IMR-90 (cell line): ENCODE results near the gene ZNF586. TPM values are rescaled to one million over a fixed set of nuclear protein-coding genes. Genes with fewer than 3 reads are reported as not detected.

Experiments
- ATAC-seq: fragments of 200-7000 bp; cut with Tn5 transposase; 2 replicates; pipeline ENCODE4 v1.9.1; 2020; ENCODE audit warnings: low read depth, mild to moderate bottlenecking, moderate library complexity
- BruUV-seq: library from RNA; stranded (reverse); fragments of 400-500 nt; replicated peaks from 2 replicates; lab custom pipeline; 2021; lab: Mats Ljungman, UMichigan
- CTCF ChIA-PET: fragments of 300-600 bp; formaldehyde crosslinking; extraction: SDS; loops from one replicate; lab custom pipeline; 2021; ENCODE audit warnings: antibody characterized with exemption; lab: Yijun Ruan, JAX
- POLR2A ChIA-PET: fragments of 300-600 bp; sonication (Branson Sonifier 250); formaldehyde crosslinking; loops from one replicate; lab custom pipeline; 2022; ENCODE audit warnings: antibody characterized with exemption; ENCODE audit not compliant: unreplicated experiment; lab: Charles Lee
- DNase-seq: peaks from one replicate; pipeline ENCODE4 v3.0.0; 2013
- H2AFZ ChIP-seq: replicated peaks from 2 replicates; pipeline ENCODE3; 2013; ENCODE audit warnings: low read length, mild to moderate bottlenecking; ENCODE audit not compliant: poor library complexity
- H2AK5ac ChIP-seq: 2 replicates; pipeline ENCODE4 v1.6.1; 2013; ENCODE audit warnings: low read depth, low read length, inconsistent platforms
- H2AK9ac ChIP-seq: replicated peaks from 2 replicates; pipeline ENCODE3; 2013; ENCODE audit warnings: mild to moderate bottlenecking, low read depth, low read length, moderate library complexity; ENCODE audit not compliant: poor library complexity
- H2BK120ac ChIP-seq: 2 replicates; pipeline ENCODE4 v1.6.1; 2013; ENCODE audit warnings: low read depth, low read length, inconsistent platforms
- H2BK15ac ChIP-seq: 3 replicates; pipeline ENCODE4 v1.6.1; 2013; ENCODE audit warnings: low read depth, low read length, inconsistent platforms
- H2BK20ac ChIP-seq: 2 replicates; pipeline ENCODE4 v1.6.1; 2013; ENCODE audit warnings: low read depth, mild to moderate bottlenecking, inconsistent platforms, low read length, moderate library complexity
- H2BK5ac ChIP-seq: 2 replicates; pipeline ENCODE4 v1.6.1; 2013; ENCODE audit warnings: mild to moderate bottlenecking, low read depth, low read length, inconsistent platforms; ENCODE audit not compliant: poor library complexity, severe bottlenecking
- H3K14ac ChIP-seq: replicated peaks from 2 replicates; pipeline ENCODE4 v1.6.1; 2013; ENCODE audit warnings: low read depth, low read length, inconsistent platforms
- H3K18ac ChIP-seq: 2 replicates; pipeline ENCODE4 v1.6.1; 2013; ENCODE audit warnings: low read depth, low read length, control low read depth
- H3K23ac ChIP-seq: 2 replicates; pipeline ENCODE4 v1.6.1; 2013; ENCODE audit warnings: low read depth, low read length, inconsistent platforms
- H3K27ac ChIP-seq: 2 replicates; pipeline ENCODE4 v1.5.1; 2013; ENCODE audit warnings: mild to moderate bottlenecking, control low read depth, low read length; ENCODE audit not compliant: insufficient read depth
- H3K27me3 ChIP-seq: 2 replicates; pipeline ENCODE4 v1.6.1; 2013; ENCODE audit warnings: low read length; ENCODE audit not compliant: control insufficient read depth, insufficient read depth
- H3K36me3 ChIP-seq: 2 replicates; pipeline ENCODE4 v1.6.1; 2013; ENCODE audit warnings: low read length, mixed read lengths; ENCODE audit not compliant: control insufficient read depth, insufficient read depth
- H3K4ac ChIP-seq: 2 replicates; pipeline ENCODE4 v1.6.1; 2013; ENCODE audit warnings: low read depth, low read length, inconsistent platforms
- H3K4me1 ChIP-seq: 2 replicates; pipeline ENCODE4 v1.6.1; 2013; ENCODE audit warnings: low read length, mixed read lengths; ENCODE audit not compliant: control insufficient read depth, insufficient read depth
- H3K4me2 ChIP-seq: 2 replicates; pipeline ENCODE4 v1.6.1; 2013; ENCODE audit warnings: low read depth, mild to moderate bottlenecking, control low read depth, low read length, moderate library complexity
- H3K4me3 ChIP-seq: 2 replicates; pipeline ENCODE4 v1.5.1; 2013; ENCODE audit warnings: low read depth, mild to moderate bottlenecking, control low read depth, low read length, moderate library complexity; ENCODE audit not compliant: insufficient read depth
- H3K56ac ChIP-seq: 2 replicates; pipeline ENCODE4 v1.6.1; 2013; ENCODE audit warnings: low read length, inconsistent platforms; ENCODE audit not compliant: insufficient read depth; ENCODE audit errors: extremely low read depth
- H3K79me1 ChIP-seq, 2 experiments: 2 replicates each; pipeline ENCODE4 v1.6.1; 2013; ENCODE audit warnings: low read length in 2 of 2, inconsistent platforms in 1 of 2, low read depth in 1 of 2
- H3K9ac ChIP-seq: 2 replicates; pipeline ENCODE4 v1.6.1; 2013; ENCODE audit warnings: low read depth, low read length, control low read depth
- H3K9me1 ChIP-seq: 2 replicates; pipeline ENCODE4 v1.6.1; 2013; ENCODE audit warnings: low read length, inconsistent platforms; ENCODE audit not compliant: insufficient read depth
- H3K9me3 ChIP-seq: 2 replicates; pipeline ENCODE4 v1.6.1; 2013; ENCODE audit warnings: low read length; ENCODE audit not compliant: control insufficient read depth, insufficient read depth
- H4K20me1 ChIP-seq: 2 replicates; pipeline ENCODE4 v1.6.1; 2013; ENCODE audit warnings: low read length, inconsistent platforms; ENCODE audit not compliant: insufficient read depth
- H4K5ac ChIP-seq: 2 replicates; pipeline ENCODE4 v1.6.1; 2013; ENCODE audit warnings: mild to moderate bottlenecking, low read depth, low read length, control low read depth
- H4K8ac ChIP-seq, 2 experiments: 2 replicates each; pipeline ENCODE4 v1.6.1; 2013; ENCODE audit warnings: low read depth in 2 of 2, low read length in 2 of 2, control low read depth in 1 of 2, inconsistent platforms in 1 of 2
- H4K91ac ChIP-seq: 2 replicates; pipeline ENCODE4 v1.6.1; 2013; ENCODE audit warnings: low read depth, low read length, inconsistent platforms; ENCODE audit not compliant: insufficient read depth
- BHLHE40 ChIP-seq: fragments of 150-350 bp; IDR thresholded peaks from 2 replicates; pipeline ENCODE4 v1.6.1; 2016; ENCODE audit warnings: mild to moderate bottlenecking, low read depth, low read length
- CEBPB ChIP-seq: IDR thresholded peaks from 2 replicates; pipeline ENCODE4 v1.6.1; 2012; ENCODE audit warnings: low read depth, low read length, improper control_type of control experiment
- CHD1 ChIP-seq: IDR thresholded peaks from 2 replicates; pipeline ENCODE4 v1.6.1; 2012; ENCODE audit warnings: low read depth, low read length, improper control_type of control experiment
- CTCF ChIP-seq: conservative IDR thresholded peaks from 2 replicates; pipeline ENCODE4 v1.5.1; 2012; ENCODE audit warnings: mild to moderate bottlenecking, low read depth, low read length, improper control_type of control experiment
- ELK1 ChIP-seq: fragments of 150-350 bp; IDR thresholded peaks from 2 replicates; pipeline ENCODE4 v1.6.1; 2016; ENCODE audit warnings: low read depth, mild to moderate bottlenecking, low read length, moderate library complexity, borderline replicate concordance
- FOS ChIP-seq: fragments of 150-350 bp; IDR thresholded peaks from 2 replicates; pipeline ENCODE4 v1.6.1; 2016; ENCODE audit warnings: low read depth, low read length
- MAFK ChIP-seq: IDR thresholded peaks from 2 replicates; pipeline ENCODE4 v1.6.1; 2012; ENCODE audit warnings: low read depth, low read length, improper control_type of control experiment
- MAZ ChIP-seq: IDR thresholded peaks from 2 replicates; pipeline ENCODE4 v1.6.1; 2012; ENCODE audit warnings: low read depth, mild to moderate bottlenecking, low read length, improper control_type of control experiment, moderate library complexity, borderline replicate concordance
- MXI1 ChIP-seq: IDR thresholded peaks from 2 replicates; pipeline ENCODE4 v1.6.1; 2012; ENCODE audit warnings: low read depth, mild to moderate bottlenecking, low read length, moderate library complexity, borderline replicate concordance
- NFE2L2 ChIP-seq: fragments of 150-350 bp; IDR thresholded peaks from 2 replicates; pipeline ENCODE4 v1.6.1; 2016; ENCODE audit warnings: low read depth, mild to moderate bottlenecking, low read length
- POLR2A ChIP-seq: IDR thresholded peaks from 2 replicates; pipeline ENCODE4 v1.6.1; 2012; ENCODE audit warnings: mild to moderate bottlenecking, low read depth, low read length
- RAD21 ChIP-seq: IDR thresholded peaks from 2 replicates; pipeline ENCODE4 v1.6.1; 2012; ENCODE audit warnings: low read length, improper control_type of control experiment
- RCOR1 ChIP-seq: IDR thresholded peaks from 2 replicates; pipeline ENCODE4 v1.6.1; 2012; ENCODE audit warnings: mild to moderate bottlenecking, low read length, improper control_type of control experiment; ENCODE audit not compliant: insufficient replicate concordance
- RFX5 ChIP-seq: IDR thresholded peaks from 2 replicates; pipeline ENCODE4 v1.8.0; 2012; ENCODE audit warnings: low read depth, mild to moderate bottlenecking, low read length, moderate library complexity
- SMC3 ChIP-seq: fragments of 150-350 bp; IDR thresholded peaks from 2 replicates; pipeline ENCODE4 v1.6.1; 2016; ENCODE audit warnings: low read depth, mild to moderate bottlenecking, antibody characterized with exemption, low read length, moderate library complexity
- USF2 ChIP-seq: fragments of 150-350 bp; IDR thresholded peaks from 2 replicates; pipeline ENCODE4 v1.6.1; 2017; ENCODE audit warnings: mild to moderate bottlenecking, antibody characterized with exemption, low read length, low read depth
- WGBS, 2 experiments: methylation state at CpG; one replicate each; pipeline versions ENCODE4 v1.1.5 to v1.1.7; 2013; ENCODE audit warnings: missing lambda C conversion rate in 2 of 2; ENCODE audit not compliant: insufficient read length in 1 of 2; ENCODE audit errors: extremely low coverage in 2 of 2; 5-methylcytosine and 5-hydroxymethylcytosine counted together
- dilution Hi-C: fragments of 300-500 bp; cut with HindIII; formaldehyde crosslinking; loops from one replicate; pipeline ENCODE4 v1.14.3; 2018; ENCODE audit warnings: low sequenced_read_pairs; ENCODE audit not compliant: unreplicated experiment
- in situ Hi-C: fragments of 300-500 bp; cut with MboI; formaldehyde crosslinking; loops from 3 replicates; pipeline ENCODE4 v1.14.3; 2019; ENCODE audit warnings: low sequenced_read_pairs, inconsistent platforms, mixed read lengths
- intact Hi-C: fragments of 100-400 bp; cut with micrococcal nuclease; formaldehyde crosslinking; loops from 2 replicates; pipeline ENCODE4 v1.10.0; 2022
- polyA plus RNA-seq, 3 experiments: library from polyadenylated mRNA; depleted of rRNA; stranded (reverse); fragments of >200 nt; gene quantifications; 2 replicates each; pipeline ENCODE4 v1.2.3, GENCODE V29; 2012; ENCODE audit warnings: low replicate concordance in 1 of 3
- total RNA-seq: library from RNA; depleted of rRNA; stranded (reverse); fragments of >200 nt; gene quantifications from 2 replicates; pipeline ENCODE4 v1.2.3, GENCODE V29; 2012

Gene ZNF586
- total and polyA plus RNA-seq, 2 of the 4 experiments (the other 2 are of a cell fraction): 5.6 to 18.6 TPM

- Histone ChIP-seq H3K14ac (no peak overlapping the region), H3K4ac (no peak overlapping the region), H4K91ac (no peak overlapping the region), H4K20me1 (peaks cover 13% of the 10 kb centered on the region; the same call in 1 of the 2 replicates), H3K56ac (no peak overlapping the region), H2BK20ac (no peak overlapping the region), H2AFZ (no peak overlapping the region), H3K79me1 (peaks cover 38 to 55% of the 10 kb centered on the region in 2 experiments), H3K23ac (no peak overlapping the region), H3K4me1 (no peaks in the 10 kb centered on the region), H3K9ac (no peak overlapping the region), H3K9me1 (no peaks in the 10 kb centered on the region), H2BK15ac (no peak overlapping the region), H2BK5ac (no peak overlapping the region), H3K27me3 (no peaks in the 10 kb centered on the region), H4K8ac (no peak overlapping the region), H3K4me2 (no peak overlapping the region), H3K18ac (no peak overlapping the region), H3K27ac (no peak overlapping the region), H2AK9ac (no peak overlapping the region), H3K9me3 (peaks cover 55% of the 10 kb centered on the region), H3K4me3 (no peak overlapping the region), H2BK120ac (no peak overlapping the region), H4K5ac (no peak overlapping the region), H2AK5ac (no peak overlapping the region), H3K36me3 (peaks cover 65% of the 10 kb centered on the region)
- DNase-seq: no peak
- dilution Hi-C loops: no loop called here
- 82% methylated on average over 2 of the region's 6 CpGs; no CpG with 5 or more reads in 1 of the 2 experiments for WGBS, 2 experiments
- no TSS peak for BruUV-seq
- ATAC-seq: no peak
- ChIA-PET POLR2A (no interaction called here), CTCF (no interaction called here)
- in situ Hi-C loops: no loop called here
- TF ChIP-seq ELK1 (no peak), CTCF (no peak), MAZ (no peak), NFE2L2 (no peak), SMC3 (no peak), RAD21 (no peak), RCOR1 (no peak), USF2 (no peak), CHD1 (no peak), CEBPB (no peak), FOS (no peak), MXI1 (no peak), RFX5 (no peak), MAFK (no peak), BHLHE40 (no peak), POLR2A (no peak)
- intact Hi-C loops: no loop called here
Observed at GRCh38 chr19:57776764-57777296, 7.4 kb downstream of the ZNF586 start.
